Stimulated activated naive CD4-positive, alpha-beta T cell treated with Interleukin-2 at 50 U/mL for 16 hours (primary cell): ENCODE measurements around the gene HLA-C.
"Not testable (repeated sequence)": the region's sequence is repeated elsewhere in the genome, so short reads cannot be mapped to it uniquely, and the experiment has no call there.

Experiments used
- DNase-seq: peaks from one replicate; lab custom pipeline; 2025; lab: John Stamatoyannopoulos, UW

Gene HLA-C

GRCh38 chr6:31271641-31272357, at the start of gene HLA-C:
TSS of gene HLA-C (minus strand) at chr6:31272092. CDS start at chr6:31272071, 21 bp downstream.
- peak; percentile 88 for DNase-seq

DNA sequence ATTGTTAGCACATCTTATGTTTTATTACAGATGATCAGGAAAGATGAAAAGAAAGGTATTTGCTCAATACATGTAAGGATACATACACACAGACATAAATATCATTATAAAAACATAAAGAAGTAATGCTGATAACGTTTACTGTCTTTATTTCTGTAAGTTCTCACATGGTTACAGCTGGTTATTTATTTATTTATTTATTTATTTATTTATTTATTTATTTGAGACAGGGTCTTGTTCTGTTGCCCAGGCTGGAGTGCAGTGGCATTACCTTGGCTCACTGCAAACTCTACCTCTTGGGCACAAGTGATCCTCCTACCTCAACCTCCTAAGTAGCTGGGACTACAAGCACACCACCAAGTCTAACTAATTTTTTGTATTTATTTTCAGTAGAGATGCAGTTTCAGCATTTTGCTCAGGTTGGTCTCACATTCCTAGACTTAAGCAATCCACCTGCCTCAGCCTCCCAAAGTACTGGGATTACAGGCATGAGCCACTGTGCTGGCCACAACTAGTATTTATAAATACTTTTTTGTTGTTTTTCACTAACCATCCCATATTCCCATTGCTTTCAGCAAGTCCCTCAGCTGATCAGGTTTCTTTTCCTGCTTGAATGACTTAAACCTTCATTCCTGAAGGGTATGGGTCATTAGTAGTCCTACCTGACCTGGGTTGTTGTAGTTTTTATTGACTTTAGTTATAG, 49.3 kb upstream of the HLA-C start:
- DNase-seq: no peak

DNA sequence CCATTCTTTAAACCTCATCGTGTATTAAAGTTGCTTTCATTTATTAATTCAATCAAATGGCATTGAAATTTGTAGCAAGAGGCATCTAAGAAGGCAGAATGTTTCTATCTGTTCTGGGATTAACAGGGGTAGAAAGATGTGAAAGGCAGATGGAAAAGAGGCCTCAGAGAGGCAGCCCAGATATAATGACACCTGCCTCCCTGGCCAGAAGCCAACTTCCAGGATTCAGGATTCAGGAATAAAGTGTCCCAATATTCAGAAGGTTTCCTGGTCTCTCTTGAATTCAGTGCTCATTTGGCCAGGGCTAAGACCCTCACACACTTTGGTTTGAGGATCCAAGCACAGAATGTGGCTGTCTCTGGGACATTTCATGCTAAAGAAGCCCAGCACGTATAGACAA, 45.1 kb upstream of the HLA-C start:
- no peak for DNase-seq

GRCh38 chr6:31309641-31310040, 37.7 kb upstream of the HLA-C start:
- no peak for DNase-seq

GRCh38 chr6:31308845-31309175, 36.9 kb upstream of the HLA-C start:
- DNase-seq: no peak

DNA sequence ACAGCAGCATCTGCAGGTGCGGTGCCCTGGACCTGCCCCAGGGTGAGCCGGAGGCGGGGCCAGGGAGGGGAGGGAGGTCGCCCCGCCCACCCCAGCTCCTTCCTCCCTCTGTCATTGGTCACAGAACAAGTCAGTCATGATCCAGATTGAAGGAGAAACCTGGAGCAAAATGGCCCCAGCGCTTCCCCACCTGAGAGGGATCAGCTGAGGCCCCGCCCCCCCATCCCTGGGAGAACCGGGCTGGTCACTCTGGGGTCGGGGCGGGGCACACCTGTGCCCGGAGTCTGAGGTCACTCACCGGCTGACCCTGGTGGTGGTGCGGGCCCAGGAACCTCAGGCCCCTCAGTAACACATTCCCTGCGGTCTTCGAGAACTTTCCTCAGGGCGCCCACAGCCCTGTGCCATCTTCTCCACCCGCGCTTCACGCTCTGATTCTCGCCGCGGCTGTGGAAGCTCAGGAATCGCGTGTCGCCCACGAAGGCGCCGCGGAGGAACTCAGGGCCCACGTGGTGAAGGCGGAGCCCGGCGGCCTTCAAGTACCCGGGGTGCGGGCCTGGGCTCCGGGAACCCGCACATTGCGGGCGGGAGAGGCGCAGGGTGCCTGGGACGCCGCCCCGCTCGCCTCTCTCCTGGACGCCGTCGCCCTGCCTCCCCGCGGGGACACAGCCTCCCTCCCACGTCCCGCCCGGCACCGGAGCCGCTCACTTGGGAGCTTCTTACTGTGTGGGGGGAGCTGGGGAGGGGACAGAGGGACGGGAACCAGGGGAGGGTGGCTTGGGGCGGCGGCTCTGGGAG, 36.4 kb upstream of the HLA-C start:
- DNase-seq: peak; percentile 56

- no peak for DNase-seq
Observed at GRCh38 chr6:31307669-31308049, 35.8 kb upstream of the HLA-C start.

DNA sequence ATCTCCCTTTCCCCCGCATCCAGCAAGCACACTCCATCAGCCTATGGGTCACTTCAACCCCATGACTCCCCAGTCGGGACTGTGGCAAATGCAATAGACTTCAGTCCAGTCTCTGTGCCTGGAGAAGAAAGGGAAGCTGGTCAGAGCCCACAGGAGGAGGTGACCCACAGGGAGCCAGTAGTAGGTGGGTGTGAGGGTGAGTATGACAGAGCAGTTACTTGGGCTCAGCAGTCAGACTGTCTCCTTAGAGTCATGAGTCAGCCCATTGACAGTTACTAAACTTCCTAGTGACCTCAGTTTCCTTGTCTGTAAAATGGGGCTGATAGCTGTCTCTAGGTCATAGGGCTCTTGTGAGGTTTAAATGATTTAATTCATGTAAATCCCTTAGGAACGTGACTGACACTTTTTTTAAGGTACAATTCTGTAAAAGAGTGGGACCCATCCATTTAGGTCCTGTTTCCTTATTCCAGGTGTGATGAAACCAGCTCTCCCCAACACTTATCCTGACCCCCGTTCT, 33.9 kb upstream of the HLA-C start:
- no peak for DNase-seq

DNA sequence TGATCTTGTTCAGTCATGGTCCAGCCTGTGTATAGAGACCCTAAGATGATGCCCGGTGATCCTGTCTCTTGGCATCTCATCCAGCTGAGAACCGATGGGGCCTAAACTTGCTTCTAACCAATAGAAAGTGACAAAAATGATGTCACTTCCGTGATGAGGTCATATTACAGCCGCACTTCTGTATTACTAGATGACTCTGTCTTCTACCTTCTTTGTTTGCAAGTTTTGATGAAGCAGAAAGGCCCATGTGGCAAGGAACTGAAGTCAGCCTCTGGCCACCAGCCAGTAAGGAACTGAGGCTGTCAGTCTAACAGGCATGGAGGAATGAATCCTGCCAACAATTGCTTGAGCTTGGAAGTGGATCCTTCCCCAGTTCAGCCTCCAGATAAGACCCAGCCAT, 32.8 kb upstream of the HLA-C start:
- no peak for DNase-seq

GRCh38 chr6:31300797-31301196, 28.9 kb upstream of the HLA-C start:
- no peak for DNase-seq

DNA sequence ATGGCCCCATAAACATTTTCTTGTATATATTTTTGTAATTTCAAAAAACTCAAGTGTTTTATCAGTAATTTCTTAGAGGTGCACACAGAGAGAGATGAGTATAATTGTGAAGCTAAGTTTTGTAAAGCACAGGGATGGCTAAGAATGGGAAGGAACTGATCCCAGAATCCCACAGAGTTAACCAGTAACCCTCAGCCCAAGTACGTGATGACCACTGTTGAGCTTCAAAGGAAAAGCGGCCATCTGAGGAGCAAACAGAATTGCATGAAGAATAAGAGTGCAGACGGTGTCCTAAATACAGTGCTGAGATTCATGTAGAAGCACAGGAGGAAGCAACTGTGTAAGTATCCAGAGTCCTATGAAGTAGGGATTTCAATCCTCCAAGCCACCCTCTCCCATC, 28.1 kb upstream of the HLA-C start:
- DNase-seq: no peak

GRCh38 chr6:31299511-31299910, 27.6 kb upstream of the HLA-C start:
- no peak for DNase-seq

DNA sequence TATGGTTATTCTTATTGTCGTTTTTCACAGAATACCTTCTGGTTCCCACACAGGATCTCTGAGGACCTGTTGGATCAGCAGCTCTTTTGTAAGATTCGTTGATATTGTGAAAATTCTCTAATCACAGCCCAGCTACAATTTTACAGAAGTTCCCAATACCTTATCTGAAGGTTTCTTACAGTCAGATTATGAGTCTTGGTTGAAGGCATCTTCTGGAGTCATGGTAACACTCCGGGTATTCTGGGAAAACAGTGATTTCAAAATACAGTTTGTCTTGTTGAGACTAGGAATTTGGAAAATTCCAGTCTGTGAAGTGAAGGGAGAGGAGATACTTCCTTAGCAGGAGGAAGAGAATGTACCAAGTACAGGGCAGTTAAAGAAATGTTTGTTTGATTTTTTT, 22.2 kb upstream of the HLA-C start:
- DNase-seq: no peak

- no peak for DNase-seq
Observed at GRCh38 chr6:31293343-31293742, 21.5 kb upstream of the HLA-C start.

- no peak for DNase-seq
Observed at GRCh38 chr6:31289788-31290187, 17.9 kb upstream of the HLA-C start.

- DNase-seq: no peak
Observed at GRCh38 chr6:31287619-31288018, 15.7 kb upstream of the HLA-C start.

GRCh38 chr6:31285982-31286381, 14.1 kb upstream of the HLA-C start:
- no peak for DNase-seq

DNA sequence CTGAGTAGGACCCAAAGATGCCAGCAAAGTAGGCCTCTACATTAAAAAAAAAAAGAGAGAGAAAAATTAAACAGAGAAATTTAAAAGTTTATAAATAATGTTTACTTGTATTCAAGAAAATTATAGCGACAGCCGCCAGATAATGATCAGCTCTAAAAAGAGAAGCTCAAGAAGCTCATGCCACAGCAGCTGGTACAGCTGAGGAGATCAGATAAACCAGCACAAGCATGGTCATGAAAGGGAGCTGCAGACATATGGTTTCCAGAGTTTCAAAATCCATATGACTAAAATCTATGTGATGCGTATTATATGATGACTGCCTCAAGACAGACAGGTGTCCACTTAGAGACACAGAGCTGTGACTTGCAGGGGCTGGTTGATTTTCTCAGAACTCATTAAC, 13.6 kb upstream of the HLA-C start:
- no peak for DNase-seq

- DNase-seq: not testable (repeated sequence)
Observed at GRCh38 chr6:31279647-31280046, 7.8 kb upstream of the HLA-C start.

DNA sequence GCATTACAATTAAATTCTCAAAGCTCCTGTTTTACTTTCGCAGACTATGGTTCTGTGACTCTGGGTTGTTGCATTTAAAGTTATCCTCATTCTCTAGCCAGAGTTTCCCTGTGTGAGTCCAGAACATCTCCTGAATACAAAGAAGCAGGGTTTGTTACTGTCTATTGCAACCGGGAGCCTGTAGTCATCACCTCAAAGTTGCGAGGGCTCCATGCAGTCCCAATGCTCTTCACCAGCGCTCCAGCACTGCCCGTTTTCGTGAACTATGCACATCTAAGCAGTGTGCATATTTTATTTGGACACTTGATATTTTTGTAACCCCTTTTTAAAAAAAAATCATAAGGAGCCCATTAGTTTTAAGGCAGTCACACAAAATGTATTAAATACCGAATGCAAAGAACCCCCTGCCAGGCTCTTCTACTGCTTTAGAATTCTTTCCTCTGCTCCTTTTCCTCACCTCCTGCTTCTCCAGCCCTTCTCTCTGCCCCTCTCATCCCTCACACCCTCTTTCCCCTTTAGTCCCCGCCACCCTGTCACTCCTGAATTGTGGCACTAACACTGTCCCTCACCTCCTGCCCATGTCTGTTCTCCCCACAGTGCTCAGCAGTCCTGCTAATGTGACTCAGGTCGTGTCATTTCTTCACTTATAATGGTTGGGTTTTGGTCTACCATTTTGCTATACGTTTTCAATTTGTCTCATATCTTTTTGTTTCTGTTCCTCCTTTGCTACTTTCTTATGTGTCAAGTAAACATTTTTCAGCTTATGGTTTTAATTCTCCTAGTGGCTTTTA, 1.1 kb upstream of the HLA-C start:
- DNase-seq: no peak

DNA sequence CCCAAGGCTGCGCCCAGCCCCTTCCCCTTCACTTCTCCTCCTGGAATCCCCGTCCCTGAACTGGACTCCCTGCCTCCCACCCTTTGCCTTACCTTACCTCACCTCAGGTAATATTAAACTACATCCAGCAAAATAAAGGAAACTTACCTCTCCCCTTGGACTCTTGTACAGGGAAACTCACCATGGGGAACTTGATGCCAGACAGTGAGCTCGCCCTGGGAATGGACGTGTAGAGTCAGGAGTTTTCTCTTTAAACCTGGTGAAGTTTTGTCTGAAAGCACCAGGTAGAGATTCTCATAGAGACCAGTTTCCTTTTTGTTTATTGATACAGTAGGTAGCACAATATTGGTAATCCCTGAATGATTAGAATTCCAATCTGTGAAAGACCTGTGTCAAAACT, 544 bp upstream of the HLA-C start:
- DNase-seq: no peak
